ENCODE measurements around the gene B3GNT3. TPM values are rescaled to one million over a fixed set of nuclear protein-coding genes. Genes with fewer than 3 reads are reported as not detected.

The B3GNT3 gene
- polyA plus RNA-seq, 3 donors, result 4.6 to 11.3 (median 5.3) TPM

- DNase-seq (ENCODE audit: low read depth in 3 of 3, low spot score in 2 of 3), result peak in 1 of 3 donors; percentile 21
Observed at GRCh38 chr19:17830567-17831418, 35.9 kb downstream of the B3GNT3 start.

GRCh38 chr19:17831419-17831888 lies 36.5 kb downstream of the B3GNT3 start:
- no peak for DNase-seq (ENCODE audit: low read depth in 3 of 3, low spot score in 2 of 3)

DNA sequence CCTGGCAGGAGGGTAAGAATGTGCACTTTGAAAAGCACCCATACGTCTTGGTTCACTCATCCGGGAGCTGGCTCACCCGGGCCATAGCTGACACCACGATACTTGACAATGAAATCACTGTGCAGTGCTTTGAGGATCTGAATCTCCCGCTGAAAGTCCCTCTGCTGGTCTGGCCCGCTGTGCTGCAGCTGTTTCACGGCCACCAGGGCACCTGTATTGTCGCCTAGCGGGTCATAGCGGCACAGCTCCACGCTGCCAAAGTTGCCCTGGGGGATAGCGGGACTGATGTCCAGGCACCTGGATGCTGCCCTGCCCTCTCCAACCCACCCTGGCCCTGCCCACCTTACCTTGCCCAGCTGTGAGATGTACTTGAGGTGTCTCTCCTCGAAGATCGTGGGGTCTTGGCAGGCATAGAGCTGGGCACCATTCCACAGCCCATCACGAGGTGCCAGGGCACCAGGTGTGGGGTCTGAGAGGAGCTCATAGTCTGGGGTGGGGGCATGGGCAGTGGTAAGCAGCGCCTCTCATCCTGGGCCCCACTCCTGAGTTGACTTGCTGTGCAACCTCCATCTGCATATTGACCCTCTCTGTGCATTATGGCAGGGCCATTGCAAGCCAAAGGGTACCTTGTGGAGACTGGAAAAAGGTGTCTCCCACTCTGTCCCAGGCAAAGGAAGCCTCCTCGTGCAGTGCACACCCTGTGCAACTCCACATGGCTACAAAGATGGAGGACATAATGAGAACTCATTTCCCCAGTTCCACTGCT lies 37.7 kb downstream of the B3GNT3 start:
- no peak for DNase-seq (ENCODE audit: low read depth in 3 of 3, low spot score in 2 of 3)

GRCh38 chr19:17834350-17835181 lies 39.6 kb downstream of the B3GNT3 start:
- DNase-seq (ENCODE audit: low read depth in 3 of 3, low spot score in 2 of 3), result no peak

- no peak for DNase-seq (ENCODE audit: low read depth in 3 of 3, low spot score in 2 of 3)
Observed at GRCh38 chr19:17835182-17836006, 40.5 kb downstream of the B3GNT3 start.

DNA sequence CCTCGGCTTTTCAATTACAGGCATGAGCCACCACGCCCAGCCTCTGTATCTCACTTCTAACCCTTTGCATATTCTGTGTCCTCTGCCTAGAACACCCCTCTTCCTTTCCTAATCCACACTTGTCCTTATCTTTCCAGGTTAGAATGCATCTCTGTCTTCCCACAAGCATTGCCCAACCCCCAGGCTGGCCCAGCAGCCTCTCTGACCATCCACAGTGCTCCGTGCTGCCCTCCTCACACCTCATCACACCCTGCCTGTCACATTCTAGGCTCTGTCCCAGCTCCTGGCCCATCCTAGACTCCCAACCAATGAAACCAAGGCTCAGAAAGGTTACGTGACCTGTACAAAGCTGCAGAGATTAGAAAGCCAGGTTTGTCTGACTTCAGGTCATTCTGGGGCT lies 41.6 kb downstream of the B3GNT3 start:
- DNase-seq (ENCODE audit: low read depth in 3 of 3, low spot score in 2 of 3), result no peak

- DNase-seq (ENCODE audit: low read depth in 3 of 3, low spot score in 2 of 3), result no peak
Observed at GRCh38 chr19:17837972-17838371, 43.0 kb downstream of the B3GNT3 start.

DNA sequence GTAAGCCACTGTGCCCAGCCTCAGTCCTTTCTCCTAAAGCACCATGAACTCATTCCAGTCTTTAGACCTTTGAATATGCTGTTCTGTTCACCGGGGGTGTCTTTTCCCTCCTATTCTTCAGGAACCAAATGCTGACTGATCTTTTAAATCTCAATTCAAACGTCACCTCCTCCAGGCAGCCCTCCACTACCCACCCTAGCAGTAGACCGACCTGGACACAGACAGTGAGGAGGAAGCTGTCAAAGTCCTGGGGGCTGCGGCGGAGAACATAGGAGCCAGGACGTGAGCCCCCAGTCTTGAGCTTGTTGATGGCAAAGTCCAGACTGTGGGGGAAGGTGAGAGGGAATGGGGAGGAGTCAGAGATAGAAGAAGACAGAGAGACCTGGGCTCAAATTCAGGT lies 45.1 kb downstream of the B3GNT3 start:
- DNase-seq (ENCODE audit: low read depth in 3 of 3, low spot score in 2 of 3), result no peak

GRCh38 chr19:17841371-17841809 lies 46.5 kb downstream of the B3GNT3 start:
- DNase-seq (ENCODE audit: low read depth in 3 of 3, low spot score in 2 of 3), result no peak

- peak in 1 of 3 donors; percentile 79 for DNase-seq (ENCODE audit: low read depth in 3 of 3, low spot score in 2 of 3)
Observed at GRCh38 chr19:17841810-17842662, 47.1 kb downstream of the B3GNT3 start.

DNA sequence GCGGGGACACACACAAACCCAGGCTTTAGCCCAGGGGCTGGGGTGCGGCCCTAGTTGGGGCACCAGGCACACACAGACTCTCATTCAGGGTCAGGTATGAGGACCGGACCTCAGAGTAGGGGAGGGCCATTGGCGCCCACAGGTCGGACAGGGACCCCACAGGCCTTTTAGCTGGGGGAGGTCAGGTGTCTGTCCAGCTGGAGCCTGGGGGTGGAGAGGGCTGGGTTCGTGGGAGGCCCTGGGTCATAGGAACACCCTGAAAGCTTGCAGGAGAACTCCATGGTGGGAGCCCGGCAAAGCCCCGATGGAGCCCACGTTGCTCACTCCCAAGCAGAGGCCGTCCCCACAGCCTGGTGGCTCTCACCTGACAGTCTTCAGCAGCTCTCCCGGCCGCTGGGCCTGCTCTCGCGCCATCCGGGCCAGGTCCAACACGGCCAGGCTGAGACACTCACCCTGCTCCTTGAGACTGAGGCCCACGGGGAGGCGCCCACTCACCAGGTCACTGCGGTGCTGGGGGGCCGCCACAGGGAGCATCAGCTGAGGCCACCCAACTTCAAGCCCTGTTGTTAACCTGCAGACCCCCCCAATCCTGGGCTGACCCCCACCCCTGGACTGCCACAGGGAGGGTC lies 47.8 kb downstream of the B3GNT3 start:
- DNase-seq (ENCODE audit: low read depth in 3 of 3, low spot score in 2 of 3), result no peak

GRCh38 chr19:17843292-17843827 lies 48.4 kb downstream of the B3GNT3 start:
- no peak for DNase-seq (ENCODE audit: low read depth in 3 of 3, low spot score in 2 of 3)

- no peak for DNase-seq (ENCODE audit: low read depth in 3 of 3, low spot score in 2 of 3)
Observed at GRCh38 chr19:17843908-17844490, 49.1 kb downstream of the B3GNT3 start.

- no peak for DNase-seq (ENCODE audit: low read depth in 3 of 3, low spot score in 2 of 3)
Observed at GRCh38 chr19:17846146-17846545, 51.2 kb downstream of the B3GNT3 start.

DNA sequence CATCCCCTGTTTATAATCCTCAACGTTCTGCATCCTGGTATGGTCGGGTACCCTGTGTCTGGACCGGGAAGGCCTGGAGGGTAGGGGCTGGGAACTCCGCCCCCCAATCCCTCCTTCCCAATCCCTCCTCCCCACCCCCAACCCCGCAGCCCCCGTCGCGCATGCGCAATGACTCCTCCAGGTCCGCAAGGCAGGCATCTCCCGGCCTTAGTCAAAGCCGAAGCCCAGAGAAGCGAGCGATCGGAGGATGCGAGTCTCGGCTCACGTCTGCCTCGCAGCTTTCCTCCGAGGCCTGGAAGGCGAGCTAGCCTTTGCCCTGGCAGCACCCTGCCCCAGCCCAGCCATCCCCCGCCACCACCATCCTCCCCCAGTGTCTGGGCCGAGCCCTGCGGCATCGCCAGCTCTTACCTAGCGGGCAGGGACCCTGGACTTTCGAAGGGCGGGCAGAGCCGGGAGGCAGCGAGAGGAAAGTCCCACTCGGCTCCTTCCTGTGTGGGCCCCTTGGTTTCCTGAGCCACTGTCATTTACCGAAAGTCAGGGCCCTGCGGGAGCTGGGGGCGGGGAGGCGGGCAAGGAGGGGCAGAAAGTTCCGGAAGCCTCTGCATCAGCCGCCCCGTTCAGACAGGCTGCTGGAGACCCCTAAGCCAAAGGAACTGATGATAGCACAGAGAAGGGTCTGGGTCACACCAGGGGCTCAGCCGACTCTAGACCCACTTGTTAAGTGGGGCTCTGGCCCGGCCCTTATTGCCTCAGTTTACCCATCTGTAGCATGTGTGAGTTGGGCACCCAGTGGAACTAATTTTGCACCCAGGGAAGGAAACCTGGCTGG lies 52.8 kb downstream of the B3GNT3 start, which contains the start of gene JAK3:
Gene JAK3 (minus strand): TSS at position 445 of the 829 bp plus-strand sequence. CDS start 3,565 bp downstream, outside the sequence.
- peak in 1 of 3 donors; percentile 60 for DNase-seq (ENCODE audit: low read depth in 3 of 3, low spot score in 2 of 3)

- no peak for DNase-seq (ENCODE audit: low read depth in 3 of 3, low spot score in 2 of 3)
Observed at GRCh38 chr19:17848595-17849292, 53.8 kb downstream of the B3GNT3 start.

All from right renal cortex interstitium (tissue), 3 donors.